GM18508 (cell line): ENCODE measurements around the gene GRID1.
"Not testable (repeated sequence)": the region's sequence is repeated elsewhere in the genome, so short reads cannot be mapped to it uniquely, and the experiment has no call there.

Experiments
- ATAC-seq: cut with Tn5 transposase; IDR thresholded peaks from one replicate; pipeline ENCODE4 v1.9.1; 2021; ENCODE audit warnings: moderate number of reproducible peaks; ENCODE audit not compliant: insufficient read depth, unreplicated experiment

The GRID1 gene

DNA sequence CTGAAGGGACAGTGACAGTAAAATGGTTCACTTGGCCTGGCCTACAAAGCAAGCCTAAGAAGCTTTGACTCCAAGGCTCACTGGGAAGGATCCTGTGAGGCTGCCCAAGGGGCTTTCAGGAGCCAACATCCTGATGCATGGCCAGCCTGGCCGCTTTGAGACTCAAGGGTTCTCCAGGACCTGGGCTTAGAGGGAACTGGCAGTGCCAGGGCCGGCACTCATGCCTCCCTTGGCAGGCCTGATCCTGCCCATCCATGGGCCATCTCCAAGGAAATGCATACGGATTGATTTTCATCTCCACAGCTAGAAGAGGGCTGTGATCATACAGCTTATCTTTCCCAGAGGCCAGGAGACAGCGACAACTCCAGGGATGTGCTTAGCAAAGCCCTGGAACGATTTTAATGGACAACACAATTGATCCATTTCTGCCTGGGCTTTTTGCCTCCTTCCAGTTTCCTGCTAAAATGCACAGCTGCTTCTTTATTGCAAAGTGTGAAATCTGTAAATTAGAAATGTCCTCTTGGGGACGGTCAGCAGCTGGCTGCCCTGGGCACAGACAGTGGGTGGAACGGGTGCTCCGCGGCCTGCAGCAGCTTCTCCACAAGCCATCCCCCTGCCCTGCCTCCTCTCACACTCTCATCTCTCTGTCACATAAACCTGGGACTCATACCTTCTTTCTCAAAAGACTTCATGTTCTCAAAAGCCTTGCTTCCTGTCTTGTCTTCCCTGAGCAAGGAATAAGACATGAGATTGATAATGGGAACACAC lies 288.5 kb downstream of the GRID1 start:
- ATAC-seq = no peak

DNA sequence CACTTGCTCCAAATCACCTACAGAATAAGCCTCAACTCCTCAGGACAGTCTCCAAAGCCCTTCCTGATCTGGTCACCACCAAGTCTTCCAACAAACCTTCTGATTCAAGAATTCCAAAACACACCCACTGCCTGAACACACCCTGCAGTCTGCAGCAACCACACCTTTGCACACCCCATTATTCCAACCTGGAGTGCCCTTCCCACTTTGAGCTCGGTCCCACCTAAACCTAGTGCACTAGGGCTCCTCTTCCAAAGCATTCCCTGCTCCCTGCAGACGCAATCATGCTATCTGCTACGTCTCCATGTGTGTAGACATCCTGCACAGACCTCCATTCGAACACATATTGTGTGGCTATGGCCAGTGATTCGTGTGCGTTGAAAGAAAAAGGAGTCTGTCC lies 289.3 kb downstream of the GRID1 start:
- ATAC-seq = no peak

DNA sequence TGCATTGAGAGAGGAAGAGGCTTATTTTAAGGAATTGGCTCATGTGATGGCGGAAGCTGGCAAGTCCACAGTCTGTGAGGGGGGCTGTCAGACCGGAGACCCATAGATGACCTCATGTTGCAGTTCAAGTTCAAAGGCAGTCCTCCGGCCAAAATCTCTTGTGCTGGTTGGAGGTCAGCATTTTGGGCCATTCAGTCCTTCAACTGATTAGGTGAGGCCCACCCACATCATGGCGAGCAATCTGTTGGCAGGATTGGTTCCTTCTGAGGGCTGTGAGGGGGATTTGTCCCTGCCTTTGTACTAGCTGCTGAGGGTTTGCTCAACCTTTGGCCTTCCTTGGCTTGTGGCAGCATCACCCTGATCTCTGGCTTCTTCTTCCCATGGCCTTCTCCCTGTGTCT lies 290.1 kb downstream of the GRID1 start:
- ATAC-seq = not testable (repeated sequence)

DNA sequence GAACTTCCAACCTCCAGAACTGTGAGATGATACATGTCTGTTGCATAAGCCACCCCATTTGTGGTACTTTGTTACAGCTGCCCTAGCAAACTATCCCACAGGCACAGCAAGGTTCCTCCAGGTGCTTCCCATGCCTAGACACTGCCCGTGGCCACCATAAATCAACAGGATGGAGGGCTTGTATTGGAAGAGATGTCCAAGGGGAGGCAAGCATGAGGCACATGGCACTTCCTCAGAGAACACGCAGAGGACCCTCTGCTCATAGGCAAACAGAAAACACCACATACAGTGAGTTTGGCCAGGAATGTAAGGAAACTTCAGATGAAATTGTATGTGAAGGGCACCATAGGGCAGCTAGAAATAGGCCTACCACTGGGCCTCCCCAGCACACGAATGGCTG lies 291.1 kb downstream of the GRID1 start:
- no peak for ATAC-seq

DNA sequence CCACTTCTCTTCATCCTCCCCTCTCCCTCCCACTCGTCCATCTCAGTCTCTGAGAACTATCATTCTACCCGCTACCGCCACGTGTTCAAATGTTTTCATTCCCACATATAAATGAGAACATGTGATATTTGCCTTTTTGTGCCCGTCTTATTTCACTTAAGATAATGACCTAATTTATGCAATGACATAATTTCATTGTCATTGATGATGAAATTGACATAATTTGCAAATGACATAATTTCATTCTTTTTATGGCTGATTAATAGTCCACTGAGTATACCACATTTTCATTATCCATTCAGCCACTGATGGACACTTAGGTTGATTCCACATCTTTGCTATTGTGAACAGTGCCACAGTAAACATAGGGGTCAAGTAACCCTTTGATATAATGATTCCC lies 292.3 kb downstream of the GRID1 start:
- no peak for ATAC-seq

DNA sequence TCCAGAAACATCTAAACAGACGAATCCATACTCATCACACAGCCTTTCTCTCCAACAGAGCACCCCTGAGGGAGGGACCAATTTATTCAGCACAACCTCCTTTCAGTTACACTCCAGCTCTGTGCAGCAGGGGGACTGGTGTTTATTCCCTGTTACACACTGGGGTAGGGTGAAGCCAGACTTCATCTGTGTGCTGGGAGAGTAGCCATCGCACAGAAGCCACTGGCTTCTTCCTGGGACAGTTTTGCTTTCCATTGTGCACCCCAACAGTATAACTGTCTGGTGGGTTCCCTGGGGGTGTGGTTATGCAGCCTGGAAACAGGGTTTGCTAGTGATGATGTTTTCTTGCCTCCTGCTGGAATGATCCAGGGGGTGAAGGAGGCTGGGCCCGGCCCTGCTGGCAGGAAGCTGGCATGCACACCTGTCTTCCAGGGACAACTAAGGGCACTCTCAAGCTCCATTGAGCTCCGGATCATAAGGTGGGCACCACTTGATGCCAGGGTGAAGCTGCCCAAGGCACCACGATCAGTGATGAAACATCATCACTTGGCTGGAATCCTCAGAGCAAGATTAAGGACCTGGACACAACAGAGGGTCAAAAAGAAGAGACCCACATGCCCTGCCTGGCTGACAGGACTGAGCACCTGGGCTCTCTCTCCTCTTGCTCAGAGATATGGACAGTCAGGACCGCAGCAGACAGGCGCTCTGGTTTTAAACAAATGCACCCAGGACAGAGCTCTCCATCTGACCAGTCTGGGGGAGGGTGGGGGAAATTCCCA lies 293.2 kb downstream of the GRID1 start:
- no peak for ATAC-seq

DNA sequence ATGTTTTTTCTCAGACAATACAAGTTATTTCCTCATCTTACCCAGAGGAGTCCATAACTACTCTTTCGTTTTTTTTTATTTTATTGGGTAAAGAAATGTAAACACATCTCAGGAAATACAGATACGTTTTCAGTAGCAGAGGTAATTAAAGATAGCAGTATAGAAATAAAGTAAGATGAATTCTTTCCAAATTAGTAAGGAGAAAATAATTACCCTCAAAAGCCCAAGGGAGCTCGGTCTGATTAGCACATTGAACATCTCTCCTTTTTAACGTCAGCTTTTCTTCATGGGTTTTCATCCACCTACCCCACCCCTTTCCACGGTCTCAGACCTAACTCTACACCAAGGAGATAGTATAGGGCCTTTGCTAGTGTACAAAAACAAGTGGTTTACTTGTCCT lies 294.2 kb downstream of the GRID1 start:
- ATAC-seq = no peak

DNA sequence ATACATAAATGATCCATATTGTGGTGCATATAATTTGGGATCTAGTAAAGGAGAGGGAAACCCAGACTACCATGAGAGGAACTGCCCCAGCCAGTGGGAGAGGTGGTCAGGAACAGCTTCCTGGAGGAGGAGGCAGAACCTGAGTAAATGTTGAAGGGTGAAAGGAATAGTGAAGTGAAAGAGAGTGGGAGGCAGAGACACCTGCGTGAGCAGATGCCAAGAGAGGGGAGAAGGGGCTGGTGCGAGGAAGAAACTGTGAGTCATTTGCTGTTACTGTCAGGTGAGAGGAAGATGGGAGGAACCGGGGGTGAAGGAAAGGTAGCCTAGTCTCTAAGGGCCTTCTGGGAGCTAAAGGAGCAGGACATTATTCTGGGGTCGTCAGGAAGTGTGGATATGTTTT lies 294.8 kb downstream of the GRID1 start:
- ATAC-seq = no peak

DNA sequence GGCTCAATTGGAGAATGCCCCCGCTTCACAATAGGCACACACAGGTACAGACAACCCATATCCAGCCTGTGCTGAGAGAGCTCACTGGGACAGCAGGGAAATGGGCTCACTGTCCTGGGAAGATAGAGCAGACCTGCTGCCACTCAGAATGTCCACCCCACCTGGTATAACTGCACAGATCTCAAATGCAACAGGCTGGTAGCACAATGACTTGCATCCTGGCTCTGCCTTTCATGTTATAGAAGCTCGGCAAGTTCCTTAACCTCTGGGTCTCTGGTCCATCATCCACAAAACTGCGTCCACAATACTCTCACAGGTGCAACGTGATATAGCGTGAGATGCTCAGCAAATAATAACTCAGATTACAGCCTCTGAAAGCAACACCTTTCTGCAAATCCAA lies 295.4 kb downstream of the GRID1 start:
- ATAC-seq = no peak

DNA sequence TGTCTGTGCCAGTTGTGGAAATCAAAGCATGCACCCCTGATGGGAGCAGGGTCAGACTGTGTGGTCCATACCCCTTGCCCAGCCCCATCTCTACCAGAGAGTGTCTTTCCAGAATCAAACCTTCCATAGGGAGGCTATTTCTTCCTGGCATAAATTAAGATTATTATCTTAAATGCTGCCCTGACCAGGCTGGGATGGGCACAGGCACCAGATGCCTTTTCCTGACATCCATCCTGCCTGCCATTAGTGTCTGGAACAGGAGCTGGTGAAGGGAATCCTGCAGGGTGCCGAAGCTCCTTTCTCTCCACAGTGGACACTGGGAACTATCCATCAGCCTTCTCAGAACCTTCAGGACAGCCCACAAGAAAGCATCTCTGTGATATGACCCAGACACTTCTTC lies 296.3 kb downstream of the GRID1 start:
- no peak for ATAC-seq

DNA sequence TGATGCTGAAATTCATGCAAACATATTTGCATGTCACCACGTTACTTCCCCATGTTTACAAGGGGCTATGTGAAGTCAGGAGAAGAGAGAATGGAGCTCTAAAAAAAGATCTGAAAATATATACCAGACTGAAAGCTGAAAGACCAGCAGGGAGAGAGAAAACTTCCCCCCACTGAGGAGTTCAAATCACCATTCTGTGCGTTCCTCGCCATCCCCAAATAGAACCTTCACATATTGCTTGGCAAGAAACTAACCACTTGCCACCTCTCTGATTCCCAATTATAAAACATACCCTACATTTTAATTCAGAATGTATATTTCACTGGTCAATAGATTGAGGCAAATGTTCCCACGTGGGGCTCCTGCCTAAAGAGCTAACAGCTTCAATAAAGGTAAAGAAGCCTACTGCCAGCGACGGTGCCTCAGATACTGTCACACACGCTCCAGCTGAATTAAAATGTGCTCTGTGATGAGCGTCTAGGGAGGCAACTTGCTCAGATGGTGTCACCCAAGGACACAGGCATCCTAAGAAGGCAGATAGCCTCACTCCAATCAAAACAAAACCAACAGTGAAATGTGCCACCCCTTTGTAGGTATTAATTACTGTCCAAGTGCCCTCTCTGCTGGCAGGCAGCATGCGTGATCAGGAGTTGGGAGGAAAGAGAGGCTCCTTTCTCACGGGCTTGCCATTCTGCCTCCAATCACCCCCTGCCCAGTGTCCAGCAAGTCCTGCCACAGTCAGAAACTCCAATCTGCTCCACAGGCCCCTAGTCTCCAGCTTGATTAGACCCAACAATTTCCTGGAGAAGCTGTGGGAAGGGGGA lies 298.2 kb downstream of the GRID1 start:
- ATAC-seq = no peak

DNA sequence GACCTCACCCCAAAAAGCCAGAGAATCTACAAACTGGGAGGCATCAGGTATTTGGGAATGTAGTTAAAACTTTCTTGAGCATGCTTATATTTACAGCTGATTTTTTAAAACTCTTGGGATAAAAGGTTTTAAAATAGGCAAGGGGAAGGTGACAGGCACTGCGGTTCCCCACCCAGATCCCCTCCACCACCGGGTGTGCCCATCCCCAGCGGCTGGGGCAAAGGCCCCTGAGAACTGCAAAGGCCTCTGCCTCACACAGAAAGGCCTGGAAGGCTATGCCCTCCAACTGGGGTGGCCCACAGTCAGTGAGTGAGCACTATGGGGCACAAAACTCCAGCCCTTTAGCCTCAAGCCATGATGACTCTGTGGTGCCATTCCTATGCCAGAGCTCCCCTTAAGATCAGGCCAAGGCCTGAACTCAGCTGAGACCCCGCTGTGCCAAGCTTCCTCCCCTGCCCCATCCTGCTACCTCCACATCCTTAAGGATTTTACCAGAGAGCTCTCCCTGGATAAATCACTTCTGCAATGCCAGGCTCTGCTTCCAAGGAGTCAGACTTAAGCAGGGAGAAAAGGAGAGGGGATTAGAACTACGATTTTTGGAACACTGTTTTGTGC lies 299.1 kb downstream of the GRID1 start:
- ATAC-seq = no peak

DNA sequence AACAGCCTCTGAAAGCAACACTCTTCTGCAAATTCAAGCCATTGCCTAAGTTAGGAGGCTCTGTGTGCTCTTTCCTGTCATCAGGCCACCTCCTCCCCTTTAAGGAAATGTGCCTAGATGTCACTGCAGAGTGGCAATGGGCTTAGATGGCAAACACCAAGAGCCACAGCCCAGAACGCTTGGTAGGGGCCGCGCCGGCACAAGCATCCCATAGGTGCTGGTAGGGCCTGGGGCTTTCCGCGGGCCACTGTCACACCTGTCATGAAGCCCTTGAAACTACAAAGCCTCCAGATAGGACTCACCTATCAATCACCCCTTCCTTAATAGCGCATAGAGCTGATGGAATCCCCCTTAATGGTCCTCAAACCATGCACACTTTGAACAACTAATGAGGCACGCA lies 299.9 kb downstream of the GRID1 start:
- ATAC-seq = no peak

DNA sequence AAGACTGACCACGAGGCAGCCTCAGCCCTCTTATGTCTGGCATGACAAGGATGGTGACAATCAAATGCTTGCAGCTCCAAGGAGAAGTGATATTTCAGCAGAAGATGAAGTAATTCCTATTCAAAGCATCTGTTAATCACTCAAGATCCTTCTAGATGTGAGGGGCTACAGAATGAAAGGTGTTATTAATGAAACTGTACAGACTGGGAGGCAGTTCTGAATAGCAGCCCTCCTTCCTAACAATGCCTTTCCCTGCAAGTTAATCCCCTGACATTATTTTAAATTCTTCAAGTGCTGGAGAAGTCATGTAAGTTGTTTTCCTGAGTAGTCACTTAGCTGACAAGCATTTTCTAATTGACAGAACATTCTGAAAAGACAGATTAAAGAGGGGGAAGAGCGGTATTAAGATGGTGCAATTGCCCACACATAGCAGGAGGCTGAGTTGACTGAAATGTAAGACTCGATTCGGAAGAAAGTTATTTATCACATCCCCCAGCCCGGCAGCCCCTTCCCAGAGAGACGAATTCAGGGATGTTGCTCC lies 300.8 kb downstream of the GRID1 start:
- ATAC-seq = no peak

DNA sequence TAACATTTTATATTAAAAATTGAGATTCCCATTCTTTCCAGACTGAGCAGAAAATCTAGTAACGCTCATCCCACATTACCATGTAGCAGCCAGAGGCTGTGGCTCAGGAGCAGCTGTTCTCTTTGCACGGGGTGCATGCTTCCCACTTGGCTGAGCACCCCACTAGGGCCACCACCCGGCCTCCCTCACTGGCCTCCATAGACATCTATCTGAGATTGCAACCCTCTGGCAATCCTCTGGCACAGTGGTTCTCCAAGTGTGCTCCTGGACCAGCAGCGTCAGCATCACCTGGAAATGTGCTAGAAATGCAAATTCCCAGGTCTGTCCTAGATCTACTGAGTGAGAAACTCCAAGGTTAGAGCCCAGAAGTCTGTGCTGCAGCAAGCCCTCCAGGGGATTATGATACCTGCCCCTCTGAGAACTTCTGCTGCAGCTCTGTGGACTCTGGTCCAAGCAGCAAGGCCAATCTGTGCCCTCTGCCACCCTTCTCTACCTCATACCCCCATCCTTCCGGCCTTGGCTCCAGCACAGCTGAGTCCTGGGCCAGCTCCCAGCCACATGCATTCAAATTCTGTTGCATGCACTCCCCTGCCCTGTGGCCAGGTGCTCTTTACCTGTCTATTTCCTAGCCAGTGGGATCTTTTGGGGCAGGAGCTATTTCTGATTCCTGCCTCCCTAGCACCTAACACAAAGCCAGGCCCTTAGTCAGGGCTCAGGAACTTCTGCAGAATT lies 301.5 kb downstream of the GRID1 start:
- ATAC-seq = no peak

DNA sequence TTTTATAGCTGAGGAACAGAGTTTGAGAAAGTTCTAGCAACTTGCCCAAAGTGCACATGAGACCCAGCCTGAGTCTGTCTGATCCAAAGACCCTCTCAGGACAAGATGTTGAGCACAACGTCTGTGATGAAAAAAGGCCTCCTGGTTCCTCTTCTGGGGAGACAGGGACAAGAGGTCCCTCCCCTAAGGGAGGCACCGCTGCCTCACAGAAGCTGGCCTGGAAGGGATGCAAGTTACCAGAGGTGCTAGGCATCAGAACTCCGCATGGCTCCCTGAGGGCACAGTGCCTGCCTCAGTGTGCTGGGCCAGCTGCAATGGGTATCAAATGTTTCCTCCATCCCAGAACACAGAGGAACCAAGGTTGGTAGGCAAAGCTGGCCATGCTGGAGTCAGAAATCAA lies 302.4 kb downstream of the GRID1 start:
- ATAC-seq = no peak

DNA sequence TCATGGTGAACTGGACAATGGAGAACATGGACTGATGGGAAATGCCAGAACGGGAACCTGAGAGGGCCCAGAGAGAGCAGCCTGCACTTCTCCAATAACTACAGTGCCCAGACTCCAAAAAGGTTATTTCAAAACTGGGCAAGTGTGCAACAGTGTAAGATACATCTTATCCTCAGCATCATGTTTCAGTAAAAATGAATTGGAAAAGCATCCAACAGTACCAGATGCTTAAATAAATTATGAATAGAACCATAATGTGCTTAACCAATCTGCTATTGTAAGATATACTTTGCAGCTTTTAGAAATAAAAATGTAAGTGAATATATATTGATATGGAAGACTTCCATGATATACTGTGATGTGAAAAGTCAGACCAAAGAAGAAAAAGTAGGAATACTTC lies 303.3 kb downstream of the GRID1 start:
- no peak for ATAC-seq

DNA sequence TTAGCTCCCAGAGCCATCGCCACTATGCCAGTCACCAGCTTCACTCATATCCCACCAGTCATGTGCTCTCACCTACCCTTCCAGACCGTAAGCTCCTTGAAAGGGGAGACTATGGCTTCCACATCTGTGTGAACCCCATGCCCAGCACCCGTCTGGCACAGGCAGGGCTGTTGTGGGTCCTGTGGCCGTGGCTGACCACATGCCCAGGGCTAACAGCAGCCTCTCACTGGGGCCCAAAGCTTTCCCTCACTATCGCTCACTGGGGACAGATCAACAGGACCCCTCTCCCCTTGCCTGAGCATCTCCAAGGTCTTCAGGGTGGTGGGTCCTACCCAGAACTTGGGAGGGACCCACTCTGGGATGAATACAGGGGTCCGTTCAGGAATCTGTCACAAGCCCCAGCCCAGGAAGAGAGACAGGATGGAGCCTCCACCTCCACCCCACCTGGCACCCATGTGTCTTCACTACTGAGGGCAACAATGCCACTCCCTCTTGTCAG lies 303.9 kb downstream of the GRID1 start:
- no peak for ATAC-seq

DNA sequence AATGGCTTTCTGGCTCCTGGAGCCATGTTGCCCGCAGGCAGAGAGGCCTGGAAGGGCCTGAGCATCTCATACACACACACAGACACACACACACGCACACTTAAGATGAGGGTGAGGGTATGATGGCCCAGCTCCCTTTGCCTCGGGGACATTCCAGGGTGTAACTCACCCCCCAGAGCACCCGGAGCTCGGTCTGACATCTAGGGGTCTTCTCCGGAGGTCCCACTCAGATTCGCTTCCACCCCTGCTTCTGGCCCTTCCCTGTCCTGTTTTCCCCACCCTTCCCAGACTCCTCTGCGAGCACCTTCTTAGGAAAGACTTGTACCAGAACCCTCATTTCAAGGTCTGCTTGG lies 304.4 kb downstream of the GRID1 start:
- ATAC-seq = no peak
